Measurements from ENCODE around the gene STK32B. TPM values are rescaled to one million over a fixed set of nuclear protein-coding genes. Genes with fewer than 3 reads are reported as not detected.
"Not testable (repeated sequence)": the region's sequence is repeated elsewhere in the genome, so short reads cannot be mapped to it uniquely, and the experiment has no call there.

Gene STK32B
- total RNA-seq, 1 experiment from 2014 or later, result not detected

DNA sequence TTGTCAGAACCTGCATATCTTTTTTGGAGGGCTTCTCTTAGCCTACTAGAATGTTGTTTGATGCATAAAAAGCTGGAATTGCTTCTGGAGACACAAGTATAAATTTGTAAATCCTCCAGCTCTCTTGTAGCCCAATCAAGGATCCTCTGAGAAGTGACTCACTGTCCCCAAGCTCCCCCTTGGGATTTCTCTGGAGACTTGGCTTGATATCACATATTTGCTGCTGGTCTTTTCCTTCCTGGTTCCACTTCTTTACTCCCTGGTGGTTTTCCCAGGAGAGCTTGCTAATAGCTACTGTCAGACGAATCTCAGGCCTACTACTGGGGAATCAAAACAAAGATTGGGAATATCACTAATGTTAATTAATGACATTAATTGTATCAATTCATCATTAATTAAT is 173.1 kb downstream of the STK32B start:
- BruUV-seq (replicated peaks), result no TSS peak
- Mint-ChIP-seq H3K4me3 (ENCODE audit: low read depth, unreplicated experiment) (no peak overlapping the region), H3K4me1 (ENCODE audit: low read depth, unreplicated experiment) (no peaks in the 10 kb centered on the region), H3K9me3 (ENCODE audit: low read depth, unreplicated experiment) (peaks cover 13% of the 10 kb centered on the region), H3K27me3 (ENCODE audit: unreplicated experiment) (no peaks in the 10 kb centered on the region), H3K27ac (ENCODE audit: unreplicated experiment) (no peak overlapping the region), H3K36me3 (ENCODE audit: insufficient read depth, unreplicated experiment) (no peaks in the 10 kb centered on the region)
- DNase-seq, result no peak
- CTCF ChIA-PET, result no interaction called here
- no peak for TF ChIP-seq CTCF (IDR thresholded peaks at IDR 0.05; ENCODE audit: unreplicated experiment)
- intact Hi-C loops (cut with micrococcal nuclease; ENCODE audit: unreplicated experiment), result no loop called here

DNA sequence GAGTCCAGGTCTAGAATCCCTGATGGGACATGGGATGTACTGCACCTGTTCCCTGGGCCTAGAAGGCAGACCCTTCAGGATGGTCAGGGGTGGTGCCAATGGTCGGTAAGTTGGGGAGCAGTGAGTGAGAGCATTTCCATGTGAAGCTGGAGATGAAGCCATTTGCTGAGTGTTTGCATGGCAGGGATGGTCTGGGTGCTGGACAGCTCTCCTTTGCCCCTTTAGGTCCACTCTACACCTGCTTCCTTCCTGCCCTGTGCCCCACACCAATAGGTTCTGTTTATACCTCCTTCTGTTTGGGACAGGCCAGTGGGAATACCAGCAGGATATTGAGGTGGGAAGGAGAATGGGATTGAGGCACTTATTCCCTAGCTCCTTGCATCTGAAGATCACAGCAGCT is 181.3 kb downstream of the STK32B start:
- BruUV-seq (replicated peaks), result no TSS peak
- no peak for TF ChIP-seq CTCF (IDR thresholded peaks at IDR 0.05; ENCODE audit: unreplicated experiment)

GRCh38 chr4:5237086-5237660 is 185.9 kb downstream of the STK32B start:
- BruUV-seq (replicated peaks), result no TSS peak

More for the DNA sequence above, 181.3 kb downstream of the STK32B start:
- CTCF ChIA-PET, result no interaction called here
- DNase-seq, result no peak
- Mint-ChIP-seq H3K36me3 (ENCODE audit: insufficient read depth, unreplicated experiment) (no peaks in the 10 kb centered on the region), H3K27me3 (ENCODE audit: unreplicated experiment) (no peaks in the 10 kb centered on the region), H3K9me3 (ENCODE audit: low read depth, unreplicated experiment) (peaks cover 11% of the 10 kb centered on the region), H3K4me3 (ENCODE audit: low read depth, unreplicated experiment) (no peak overlapping the region), H3K27ac (ENCODE audit: unreplicated experiment) (no peak overlapping the region), H3K4me1 (ENCODE audit: low read depth, unreplicated experiment) (no peaks in the 10 kb centered on the region)
- intact Hi-C loops (cut with micrococcal nuclease; ENCODE audit: unreplicated experiment), result no loop called here

DNA sequence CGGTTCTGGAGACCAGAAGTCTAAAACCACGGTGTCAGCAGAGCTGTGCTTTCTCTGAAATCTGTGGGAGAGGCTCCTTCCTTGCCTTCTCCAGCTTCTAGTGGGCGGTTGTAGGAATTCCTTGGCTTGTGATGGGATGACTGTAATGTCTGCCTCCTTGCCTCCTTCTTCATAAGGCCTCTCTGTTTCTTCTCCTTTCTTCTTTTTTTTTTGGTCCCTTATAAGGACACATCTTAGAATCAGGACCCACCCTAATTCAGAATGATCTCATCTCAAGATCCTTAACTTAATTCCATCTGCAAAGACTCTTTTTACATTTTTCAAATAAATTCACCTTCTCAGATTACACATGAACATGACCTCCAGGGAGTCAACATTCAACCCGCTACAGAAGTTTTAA is 186.9 kb downstream of the STK32B start:
- CTCF ChIA-PET, result no interaction called here
- BruUV-seq (replicated peaks), result no TSS peak
- Mint-ChIP-seq H3K36me3 (ENCODE audit: insufficient read depth, unreplicated experiment) (no peaks in the 10 kb centered on the region), H3K4me3 (ENCODE audit: low read depth, unreplicated experiment) (no peak overlapping the region), H3K27me3 (ENCODE audit: unreplicated experiment) (no peaks in the 10 kb centered on the region), H3K4me1 (ENCODE audit: low read depth, unreplicated experiment) (no peaks in the 10 kb centered on the region), H3K9me3 (ENCODE audit: low read depth, unreplicated experiment) (peaks cover 4% of the 10 kb centered on the region), H3K27ac (ENCODE audit: unreplicated experiment) (no peak overlapping the region)
- intact Hi-C loops (cut with micrococcal nuclease; ENCODE audit: unreplicated experiment), result no loop called here
- TF ChIP-seq CTCF (IDR thresholded peaks at IDR 0.05; ENCODE audit: unreplicated experiment), result no peak
- DNase-seq, result no peak

More at GRCh38 chr4:5237086-5237660, 185.9 kb downstream of the STK32B start:
- intact Hi-C loops (cut with micrococcal nuclease; ENCODE audit: unreplicated experiment), result no loop called here
- CTCF ChIA-PET, result no interaction called here
- DNase-seq, result no peak
- H3K4me3 Mint-ChIP-seq (ENCODE audit: low read depth, unreplicated experiment), result no peak overlapping the region
- H3K36me3 Mint-ChIP-seq (ENCODE audit: insufficient read depth, unreplicated experiment), result no peaks in the 10 kb centered on the region
- H3K27ac Mint-ChIP-seq (ENCODE audit: unreplicated experiment), result no peak overlapping the region
- TF ChIP-seq CTCF (IDR thresholded peaks at IDR 0.05; ENCODE audit: unreplicated experiment), result no peak
- H3K9me3 Mint-ChIP-seq (ENCODE audit: low read depth, unreplicated experiment), result peaks cover 6% of the 10 kb centered on the region
- no peaks in the 10 kb centered on the region for H3K4me1 Mint-ChIP-seq (ENCODE audit: low read depth, unreplicated experiment)
- H3K27me3 Mint-ChIP-seq (ENCODE audit: unreplicated experiment), result no peaks in the 10 kb centered on the region

DNA sequence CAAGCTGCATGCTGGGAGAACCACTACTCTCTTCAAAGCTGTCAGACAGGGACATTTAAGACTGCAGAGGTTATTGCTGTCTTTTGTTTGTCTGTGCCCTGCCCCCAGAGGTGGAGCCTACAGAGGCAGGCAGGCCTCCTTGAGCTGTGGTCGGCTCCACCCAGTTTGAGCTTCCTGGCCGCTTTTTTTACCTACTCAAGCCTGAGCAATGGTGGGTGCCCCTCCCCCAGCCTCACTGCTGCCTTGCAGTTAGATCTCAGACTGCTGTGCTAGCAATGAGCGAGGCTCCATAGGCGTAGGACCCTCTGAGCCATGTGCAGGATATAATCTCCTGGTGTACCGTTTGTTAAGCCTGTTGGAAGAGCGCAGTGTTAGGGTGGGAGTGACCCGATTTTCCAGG is 195.8 kb downstream of the STK32B start:
- H3K36me3 Mint-ChIP-seq (ENCODE audit: insufficient read depth, unreplicated experiment); BruUV-seq (replicated peaks); H3K27ac Mint-ChIP-seq (ENCODE audit: unreplicated experiment); intact Hi-C loops (cut with micrococcal nuclease; ENCODE audit: unreplicated experiment); CTCF ChIA-PET; H3K4me3 Mint-ChIP-seq (ENCODE audit: low read depth, unreplicated experiment); H3K4me1 Mint-ChIP-seq (ENCODE audit: low read depth, unreplicated experiment); DNase-seq; H3K27me3 Mint-ChIP-seq (ENCODE audit: unreplicated experiment): not testable (repeated sequence)
- peaks cover 10% of the 10 kb centered on the region for H3K9me3 Mint-ChIP-seq (ENCODE audit: low read depth, unreplicated experiment)
